Suprapubic skin (tissue), 4 donors: ENCODE results near the gene SIGLEC8. TPM values are rescaled to one million over a fixed set of nuclear protein-coding genes. Genes with fewer than 3 reads are reported as not detected.

Experiments
- DNase-seq, 2 donors: peaks; one replicate each; pipeline ENCODE4 v3.0.0-alpha.2; 2019; ENCODE audit warnings: low spot score in 2 of 2
- H3K27ac ChIP-seq: fragments of 200-600 bp; sonication (generic); one replicate; pipeline ENCODE4 v1.5.1; 2019
- H3K27me3 ChIP-seq: fragments of 200-600 bp; sonication (generic); one replicate; pipeline ENCODE4 v1.5.1; 2019
- H3K36me3 ChIP-seq: fragments of 200-600 bp; sonication (generic); one replicate; pipeline ENCODE4 v1.5.1; 2019
- H3K4me1 ChIP-seq: fragments of 200-600 bp; sonication (generic); one replicate; pipeline ENCODE4 v1.5.1; 2019
- H3K4me3 ChIP-seq: fragments of 200-600 bp; sonication (generic); one replicate; pipeline ENCODE4 v1.5.1; 2019; ENCODE audit warnings: mild to moderate bottlenecking
- H3K9me3 ChIP-seq: fragments of 200-600 bp; sonication (generic); one replicate; pipeline ENCODE4 v1.5.1; 2019
- EP300 ChIP-seq: sonication (generic); formaldehyde crosslinking; IDR thresholded peaks from one replicate; pipeline ENCODE4 v1.6.1; 2017; ENCODE audit warnings: antibody characterized with exemption
- POLR2A ChIP-seq, 2 donors: fragments of 450-650 bp; IDR thresholded peaks; one replicate each; pipeline ENCODE4 v1.6.1; 2017; ENCODE audit warnings: antibody characterized with exemption in 2 of 2, mild to moderate bottlenecking in 2 of 2, moderate library complexity in 2 of 2
- POLR2AphosphoS5 ChIP-seq, 3 donors: sonication (generic); formaldehyde crosslinking; IDR thresholded peaks; one replicate each; pipeline ENCODE4 v1.6.1; 2017; ENCODE audit warnings: antibody characterized with exemption in 3 of 3
- WGBS: methylation state at CpG from one replicate; pipeline ENCODE4 v1.1.5; 2018; 5-methylcytosine and 5-hydroxymethylcytosine counted together
- total RNA-seq, 4 donors: library from RNA; depleted of rRNA; stranded (reverse); fragments of >200 nt; gene quantifications; one replicate each; pipeline ENCODE4 v1.1.0, GENCODE V29; 2016
- TF ChIP-seq, protein P1 (sequence below), 2 donors: fragments of 200-600 bp in 1 of 2; fragments of 450-650 bp in 1 of 2; sonication (generic) in 1 of 2; IDR thresholded peaks; one replicate each; pipeline ENCODE4 v1.5.1; 2016 to 2019; ENCODE audit warnings: antibody characterized with exemption in 2 of 2, mild to moderate bottlenecking in 1 of 2, moderate library complexity in 1 of 2

SIGLEC8 gene
- total RNA-seq, 4 donors from 2014 or later: 0.21 to 1.0 TPM; not detected in 2

DNA sequence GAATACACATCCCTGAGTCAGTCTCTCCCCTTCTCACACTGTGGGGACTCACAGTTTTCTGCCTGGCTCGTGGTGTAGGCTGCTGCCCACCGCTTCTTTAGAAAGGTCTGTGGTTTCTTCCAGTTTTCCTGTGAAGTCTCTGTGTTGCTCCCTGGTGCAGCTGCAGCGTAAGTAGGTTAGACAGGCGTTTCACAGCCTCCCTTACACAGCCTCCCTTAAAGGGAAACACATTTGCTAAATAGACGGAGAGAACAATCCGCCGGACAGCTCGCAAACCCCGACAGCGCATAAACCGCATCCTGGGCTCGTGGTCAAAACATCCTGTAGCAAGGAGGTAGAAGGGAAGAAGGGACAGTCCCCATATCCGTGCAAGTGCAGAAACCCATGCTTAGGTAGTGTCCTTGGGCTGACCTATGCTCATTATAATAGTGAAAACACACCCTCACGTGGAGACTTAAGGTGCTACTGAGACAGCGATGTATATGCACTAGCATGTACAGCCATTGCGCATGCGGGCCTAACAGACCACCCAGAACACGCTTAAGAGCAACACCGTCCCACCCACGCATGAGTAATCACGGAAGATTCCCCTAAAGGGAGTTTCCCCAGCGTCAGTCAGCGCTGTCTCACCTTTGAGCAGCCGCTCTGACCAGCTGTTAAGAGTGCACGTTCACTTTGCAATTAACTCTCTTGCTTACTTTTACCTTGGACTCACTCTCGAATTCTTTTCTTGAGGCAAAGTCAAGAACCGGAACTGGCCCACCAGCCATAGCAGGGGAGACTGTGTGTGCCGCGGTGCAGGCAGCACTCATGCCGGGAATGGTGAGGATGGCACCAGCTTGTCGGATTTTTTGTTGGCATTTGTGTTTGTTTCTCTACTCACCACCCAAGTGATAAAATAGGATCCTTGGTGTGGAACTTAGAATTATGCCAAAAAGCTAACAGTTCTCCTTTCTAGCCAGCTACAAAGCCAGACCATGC lies 16.6 kb downstream of the SIGLEC8 start:
- no peak for TF ChIP-seq POLR2AphosphoS5 (IDR thresholded peaks at IDR 0.05)
- TF ChIP-seq, protein P1, sequence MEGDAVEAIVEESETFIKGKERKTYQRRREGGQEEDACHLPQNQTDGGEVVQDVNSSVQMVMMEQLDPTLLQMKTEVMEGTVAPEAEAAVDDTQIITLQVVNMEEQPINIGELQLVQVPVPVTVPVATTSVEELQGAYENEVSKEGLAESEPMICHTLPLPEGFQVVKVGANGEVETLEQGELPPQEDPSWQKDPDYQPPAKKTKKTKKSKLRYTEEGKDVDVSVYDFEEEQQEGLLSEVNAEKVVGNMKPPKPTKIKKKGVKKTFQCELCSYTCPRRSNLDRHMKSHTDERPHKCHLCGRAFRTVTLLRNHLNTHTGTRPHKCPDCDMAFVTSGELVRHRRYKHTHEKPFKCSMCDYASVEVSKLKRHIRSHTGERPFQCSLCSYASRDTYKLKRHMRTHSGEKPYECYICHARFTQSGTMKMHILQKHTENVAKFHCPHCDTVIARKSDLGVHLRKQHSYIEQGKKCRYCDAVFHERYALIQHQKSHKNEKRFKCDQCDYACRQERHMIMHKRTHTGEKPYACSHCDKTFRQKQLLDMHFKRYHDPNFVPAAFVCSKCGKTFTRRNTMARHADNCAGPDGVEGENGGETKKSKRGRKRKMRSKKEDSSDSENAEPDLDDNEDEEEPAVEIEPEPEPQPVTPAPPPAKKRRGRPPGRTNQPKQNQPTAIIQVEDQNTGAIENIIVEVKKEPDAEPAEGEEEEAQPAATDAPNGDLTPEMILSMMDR (IDR thresholded peaks at IDR 0.05): no peak
- TF ChIP-seq EP300: no peak
- no peak for TF ChIP-seq POLR2A (IDR thresholded peaks at IDR 0.05)
- no peak overlapping the region for H3K27ac ChIP-seq
- peaks cover 44% of the 10 kb centered on the region for H3K27me3 ChIP-seq

DNA sequence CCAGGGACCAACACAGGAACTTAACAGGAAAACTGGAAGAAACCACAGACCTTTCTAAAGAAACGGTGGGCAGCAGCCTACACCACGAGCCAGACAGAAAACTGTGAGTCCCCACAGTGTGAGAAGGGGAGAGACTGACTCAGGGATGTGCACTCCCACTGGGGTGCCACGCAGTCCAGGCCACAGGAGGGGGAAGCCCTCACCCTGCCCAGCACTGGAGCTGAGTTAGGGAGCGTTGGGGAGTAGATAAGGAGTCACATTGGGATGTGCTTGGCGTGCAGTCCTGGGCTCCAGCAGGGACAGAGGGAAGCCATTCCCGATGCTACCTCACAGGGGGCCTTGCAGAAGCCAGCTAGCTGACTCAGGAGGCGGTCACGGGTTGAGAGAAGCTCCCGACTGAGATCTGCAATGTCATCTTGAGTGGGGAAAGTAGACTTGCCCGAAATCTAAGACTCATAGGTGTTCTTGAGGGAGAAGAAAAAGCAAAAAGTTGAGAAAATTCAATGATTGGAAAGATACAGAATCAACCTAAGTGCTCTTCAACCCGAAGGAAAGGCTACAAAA lies 17.3 kb downstream of the SIGLEC8 start:
- WGBS: 46% methylated on average over 11 of the region's 11 CpGs
- TF ChIP-seq, protein P1 (IDR thresholded peaks at IDR 0.05): no peak
- TF ChIP-seq POLR2A (IDR thresholded peaks at IDR 0.05) (no peak), POLR2AphosphoS5 (IDR thresholded peaks at IDR 0.05) (no peak), EP300 (no peak)
- no peaks in the 10 kb centered on the region for H3K36me3 ChIP-seq
- H3K27ac ChIP-seq: no peak overlapping the region
- H3K27me3 ChIP-seq: peaks cover 42% of the 10 kb centered on the region
- H3K4me3 ChIP-seq: no peak overlapping the region
- no peaks in the 10 kb centered on the region for H3K9me3 ChIP-seq
- peaks cover 7% of the 10 kb centered on the region for H3K4me1 ChIP-seq
- no peak for DNase-seq

More for the DNA sequence above, 16.6 kb downstream of the SIGLEC8 start:
- Histone ChIP-seq H3K4me3 (peak overlapping the region; percentile 8), H3K4me1 (peaks cover 7% of the 10 kb centered on the region), H3K36me3 (no peaks in the 10 kb centered on the region), H3K9me3 (no peaks in the 10 kb centered on the region)
- WGBS: 61% methylated on average over 28 of the region's 31 CpGs
- no peak for DNase-seq

DNA sequence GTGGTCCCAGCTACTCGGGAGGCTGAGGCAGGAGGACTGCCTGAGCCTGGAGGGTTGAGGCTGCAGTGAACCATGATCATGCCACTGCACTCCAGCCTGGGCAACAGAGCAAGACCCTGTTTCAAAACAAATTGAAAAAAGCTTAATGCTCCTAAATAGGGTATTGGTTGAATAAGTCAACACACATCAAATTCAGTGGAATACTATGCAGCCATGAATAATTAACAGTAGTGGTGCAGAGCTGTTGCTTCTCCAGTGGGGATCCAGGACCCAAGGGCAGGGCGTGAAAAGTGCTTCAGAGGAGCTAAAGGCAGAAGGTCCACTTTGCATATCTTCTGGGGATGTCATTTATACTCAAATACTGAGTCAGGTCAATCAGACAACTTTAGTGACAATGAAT lies 18.2 kb downstream of the SIGLEC8 start:
- TF ChIP-seq POLR2AphosphoS5 (IDR thresholded peaks at IDR 0.05): no peak
- TF ChIP-seq POLR2A (IDR thresholded peaks at IDR 0.05): no peak
- TF ChIP-seq EP300: no peak
- TF ChIP-seq, protein P1 (IDR thresholded peaks at IDR 0.05): no peak
- no peaks in the 10 kb centered on the region for H3K36me3 ChIP-seq
- peaks cover 46% of the 10 kb centered on the region for H3K27me3 ChIP-seq
- no peaks in the 10 kb centered on the region for H3K9me3 ChIP-seq
- H3K4me3 ChIP-seq: no peak overlapping the region
- H3K4me1 ChIP-seq: peaks cover 7% of the 10 kb centered on the region
- 80% methylated on average over 2 of the region's 2 CpGs for WGBS
- DNase-seq: no peak
- H3K27ac ChIP-seq: no peak overlapping the region

DNA sequence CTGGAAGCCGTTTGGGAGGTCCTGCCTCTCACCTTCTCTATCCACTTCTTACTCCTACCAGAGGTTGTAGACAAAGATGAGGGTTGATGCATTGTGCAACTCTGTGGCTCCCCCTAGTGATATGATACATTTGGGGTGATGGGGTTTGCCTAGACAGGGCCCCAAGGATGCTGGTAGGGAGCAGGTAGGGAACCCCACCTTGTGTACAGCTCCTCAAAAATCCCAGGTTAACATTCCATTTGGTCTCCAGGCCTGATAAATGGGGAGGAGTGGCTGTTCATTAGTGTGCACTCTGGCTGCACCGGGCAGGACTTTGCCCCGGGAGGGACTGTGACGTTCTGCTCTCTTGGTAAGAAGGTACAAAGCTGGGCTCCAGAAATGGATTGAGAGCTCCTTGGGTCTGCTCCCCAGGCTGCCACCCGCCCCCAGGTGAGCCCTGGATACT lies 19.2 kb downstream of the SIGLEC8 start:
- TF ChIP-seq, protein P1 (IDR thresholded peaks at IDR 0.05): peak in 1 of 2 donors; percentile 18
- no peak for TF ChIP-seq POLR2AphosphoS5 (IDR thresholded peaks at IDR 0.05)
- H3K4me3 ChIP-seq: no peak overlapping the region
- H3K9me3 ChIP-seq: no peaks in the 10 kb centered on the region
- H3K4me1 ChIP-seq: peaks cover 7% of the 10 kb centered on the region
- H3K27ac ChIP-seq: no peak overlapping the region
- H3K27me3 ChIP-seq: peaks cover 46% of the 10 kb centered on the region
- no peaks in the 10 kb centered on the region for H3K36me3 ChIP-seq
- DNase-seq: no peak
- WGBS: 59% methylated on average over 5 of the region's 5 CpGs

DNA sequence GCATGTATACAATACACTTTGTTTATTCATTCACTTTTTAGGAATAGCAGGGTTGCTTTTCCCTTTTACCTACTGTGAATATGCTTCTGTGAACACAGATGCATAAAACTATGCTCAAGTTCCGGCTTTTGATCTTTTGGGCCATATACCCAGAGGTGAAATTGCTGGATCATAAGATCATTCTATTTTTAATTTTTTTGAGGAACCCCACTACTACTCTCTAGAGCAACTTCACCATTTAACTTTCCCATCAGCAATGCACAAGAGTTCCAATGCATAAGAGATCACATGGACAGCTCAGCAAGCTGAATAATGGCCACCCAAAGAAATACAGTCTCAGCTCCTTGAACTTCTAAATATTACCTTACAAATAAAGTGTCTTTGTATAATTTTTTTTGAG lies 23.8 kb downstream of the SIGLEC8 start:
- TF ChIP-seq POLR2AphosphoS5 (IDR thresholded peaks at IDR 0.05) (no peak), EP300 (no peak), POLR2A (IDR thresholded peaks at IDR 0.05) (no peak)
- TF ChIP-seq, protein P1 (IDR thresholded peaks at IDR 0.05): no peak
- Histone ChIP-seq H3K27me3 (peaks cover 16% of the 10 kb centered on the region), H3K4me1 (no peaks in the 10 kb centered on the region), H3K9me3 (no peaks in the 10 kb centered on the region), H3K4me3 (no peak overlapping the region), H3K36me3 (no peaks in the 10 kb centered on the region), H3K27ac (no peak overlapping the region)
- no peak for DNase-seq
- 76% methylated on average over 1 of the region's 1 CpG for WGBS
